Naive thymus-derived CD8-positive, alpha-beta T cell (primary cell): ENCODE measurements around the gene PASD1. TPM values are rescaled to one million over a fixed set of nuclear protein-coding genes. Genes with fewer than 3 reads are reported as not detected.
"Not testable (repeated sequence)": the region's sequence is repeated elsewhere in the genome, so short reads cannot be mapped to it uniquely, and the experiment has no call there.

Source experiments
- ATAC-seq, 2 donors: fragments of 150-1000 bp; cut with Tn5 transposase in 1 of 2; sonication (Bioruptor Pico), chemical (Tn5 transposase) in 1 of 2; 1 replicate in 1 of 2; 2 replicates in 1 of 2; pipeline ENCODE4 v1.10.0; 2021; ENCODE audit warnings: mild to moderate bottlenecking in 2 of 2, moderate library complexity in 2 of 2
- POLR2A ChIA-PET: fragments of 350-600 bp; sonication (Branson Sonifier 250); formaldehyde crosslinking; loops from one replicate; lab custom pipeline; 2021; ENCODE audit warnings: antibody characterized with exemption; lab: Charles Lee
- DNase-seq, 10 donors: peaks; one replicate each; pipeline versions ENCODE4 v3.0.0 to v3.0.0-alpha.2; 2020 to 2022
- H3K27ac Mint-ChIP-seq, 10 donors: one replicate each; pipeline ENCODE4 v1.8.0; 2020 to 2022; ENCODE audit warnings: mild to moderate bottlenecking in 10 of 10, mixed read lengths in 10 of 10, moderate library complexity in 4 of 10, inconsistent platforms in 1 of 10
- H3K27me3 Mint-ChIP-seq, 5 donors: one replicate each; pipeline ENCODE4 v1.8.0; 2021 to 2022; ENCODE audit warnings: mixed read lengths in 5 of 5
- H3K36me3 Mint-ChIP-seq, 3 donors: one replicate each; pipeline ENCODE4 v1.8.0; 2020 to 2022; ENCODE audit warnings: mixed read lengths in 3 of 3, mild to moderate bottlenecking in 2 of 3, inconsistent platforms in 1 of 3
- H3K4me1 Mint-ChIP-seq, 4 donors: one replicate each; pipeline ENCODE4 v1.8.0; 2021 to 2022; ENCODE audit warnings: mixed read lengths in 4 of 4
- H3K4me3 Mint-ChIP-seq, 10 donors: one replicate each; pipeline ENCODE4 v1.8.0; 2020 to 2022; ENCODE audit warnings: mild to moderate bottlenecking in 10 of 10, mixed read lengths in 10 of 10, moderate library complexity in 6 of 10, inconsistent platforms in 1 of 10
- H3K9me3 Mint-ChIP-seq, 9 donors: one replicate each; pipeline ENCODE4 v1.8.0; 2020 to 2022; ENCODE audit warnings: mixed read lengths in 9 of 9, mild to moderate bottlenecking in 3 of 9, inconsistent platforms in 1 of 9, moderate library complexity in 1 of 9
- polyA plus RNA-seq, 3 donors: library from polyadenylated mRNA; unstranded; fragments of 300-500 nt; fragmentation: Illumina TruSeq; gene quantifications; one replicate each; pipeline ENCODE4 v1.2.3, GENCODE V29; 2021
- total RNA-seq, 8 experiments: library from RNA in 2 of 8; stranded (reverse) in 2 of 8; gene quantifications; one replicate each; pipeline ENCODE4 v1.2.3 and lab custom pipeline; 2021 to 2026

PASD1 gene
- total RNA-seq (not detected), polyA plus RNA-seq (not detected), total RNA-seq (lab: John Stamatoyannopoulos, UW) (0 reads per million in 6 experiments)

DNA sequence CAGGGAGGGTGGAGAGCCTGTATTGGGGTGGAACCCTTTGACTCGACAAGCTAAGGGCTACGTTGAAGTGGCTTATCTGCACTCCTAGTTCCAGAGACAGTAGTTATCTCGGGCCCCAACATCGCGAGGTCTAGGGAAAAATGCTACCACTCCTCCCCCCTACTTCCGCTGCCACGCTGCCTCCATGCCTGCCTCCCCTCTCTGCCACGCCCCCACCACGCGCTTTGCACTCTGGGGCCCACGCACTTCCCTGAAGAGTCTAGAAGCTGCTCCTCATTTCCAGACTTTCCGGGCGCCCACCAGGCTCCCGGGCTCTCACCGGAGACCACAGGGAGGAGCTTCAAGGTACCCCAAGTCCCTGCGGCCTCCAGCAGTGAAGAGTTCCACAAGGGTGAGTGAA is at the start of gene PASD1:
TSS of gene PASD1 (plus strand) at position 227 of the 400 bp plus-strand sequence. CDS start 37,879 bp downstream, outside the sequence.
- Mint-ChIP-seq H3K27me3 (peaks cover 0 to 4% (median 0%) of the 10 kb centered on the region in 5 donors), H3K4me3 (no peak within 1 kb of the TSS), H3K27ac (no peak within 1 kb of the TSS), H3K4me1 (no peaks in the 10 kb centered on the region), H3K36me3 (no peaks in the 10 kb centered on the region), H3K9me3 (peaks cover 0 to 3% (median 0%) of the 10 kb centered on the region in 9 donors)
- ATAC-seq (no peak), DNase-seq (no peak)
- POLR2A ChIA-PET = no interaction called here

GRCh38 chrX:151515237-151515636 is 48.2 kb upstream of the PASD1 start:
- Mint-ChIP-seq H3K36me3 (no peaks in the 10 kb centered on the region), H3K27me3 (peaks cover 0 to 15% (median 8%) of the 10 kb centered on the region in 5 donors), H3K4me1 (no peaks in the 10 kb centered on the region), H3K4me3 (no peak overlapping the region), H3K9me3 (peaks cover 0 to 4% (median 0%) of the 10 kb centered on the region in 9 donors), H3K27ac (no peak overlapping the region)
- no peak for ATAC-seq
- POLR2A ChIA-PET = no interaction called here
- no peak for DNase-seq

GRCh38 chrX:151516538-151517187 is 46.8 kb upstream of the PASD1 start:
- DNase-seq = no peak
- H3K36me3 Mint-ChIP-seq = no peaks in the 10 kb centered on the region
- ATAC-seq = no peak
- peaks cover 0 to 13% (median 5%) of the 10 kb centered on the region in 5 donors for H3K27me3 Mint-ChIP-seq
- POLR2A ChIA-PET = no interaction called here
- H3K4me1 Mint-ChIP-seq = no peaks in the 10 kb centered on the region
- no peak overlapping the region for H3K4me3 Mint-ChIP-seq
- H3K9me3 Mint-ChIP-seq = peaks cover 0 to 4% (median 0%) of the 10 kb centered on the region in 9 donors
- no peak overlapping the region for H3K27ac Mint-ChIP-seq

DNA sequence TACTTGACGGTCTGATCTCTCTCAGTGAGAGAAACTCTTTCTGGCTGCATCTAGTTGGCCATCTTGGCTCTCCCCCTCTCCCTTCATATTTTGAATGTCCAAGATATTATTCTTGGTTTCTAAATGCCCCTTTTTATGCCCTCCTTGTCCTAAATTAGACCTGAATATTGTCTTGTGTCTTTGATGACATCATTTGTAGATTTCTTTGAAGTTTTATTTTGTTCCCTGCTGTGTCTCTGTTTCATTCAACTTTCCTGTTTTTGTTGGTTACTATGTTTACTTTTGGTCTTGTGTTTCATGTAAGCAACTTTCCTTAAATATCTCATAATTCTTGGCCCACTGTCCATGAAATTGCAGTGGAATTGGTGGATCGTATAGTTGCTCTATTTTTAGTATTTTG is 46.1 kb upstream of the PASD1 start:
- Mint-ChIP-seq H3K9me3 (peaks cover 0 to 4% (median 0%) of the 10 kb centered on the region in 9 donors), H3K4me1 (no peaks in the 10 kb centered on the region), H3K27ac (no peak overlapping the region), H3K4me3 (no peak overlapping the region), H3K27me3 (peaks cover 0 to 13% (median 7%) of the 10 kb centered on the region in 5 donors), H3K36me3 (no peaks in the 10 kb centered on the region)
- POLR2A ChIA-PET = no interaction called here
- ATAC-seq (no peak), DNase-seq (no peak)

GRCh38 chrX:151523351-151523750 is 40.1 kb upstream of the PASD1 start:
- ATAC-seq (no peak), DNase-seq (no peak)
- Mint-ChIP-seq H3K27ac (no peak overlapping the region), H3K4me1 (no peaks in the 10 kb centered on the region), H3K27me3 (peaks cover 0 to 7% (median 2%) of the 10 kb centered on the region in 5 donors), H3K36me3 (no peaks in the 10 kb centered on the region), H3K4me3 (no peak overlapping the region), H3K9me3 (no peaks in the 10 kb centered on the region)
- POLR2A ChIA-PET = no interaction called here

GRCh38 chrX:151536571-151536970 is 26.9 kb upstream of the PASD1 start:
- ATAC-seq (no peak), DNase-seq (no peak)
- H3K27me3 Mint-ChIP-seq = peaks cover 0 to 16% (median 6%) of the 10 kb centered on the region in 5 donors
- H3K4me3 Mint-ChIP-seq = no peak overlapping the region
- H3K4me1 Mint-ChIP-seq = no peaks in the 10 kb centered on the region
- H3K36me3 Mint-ChIP-seq = no peaks in the 10 kb centered on the region
- H3K9me3 Mint-ChIP-seq = no peaks in the 10 kb centered on the region
- no peak overlapping the region for H3K27ac Mint-ChIP-seq
- POLR2A ChIA-PET = no interaction called here

DNA sequence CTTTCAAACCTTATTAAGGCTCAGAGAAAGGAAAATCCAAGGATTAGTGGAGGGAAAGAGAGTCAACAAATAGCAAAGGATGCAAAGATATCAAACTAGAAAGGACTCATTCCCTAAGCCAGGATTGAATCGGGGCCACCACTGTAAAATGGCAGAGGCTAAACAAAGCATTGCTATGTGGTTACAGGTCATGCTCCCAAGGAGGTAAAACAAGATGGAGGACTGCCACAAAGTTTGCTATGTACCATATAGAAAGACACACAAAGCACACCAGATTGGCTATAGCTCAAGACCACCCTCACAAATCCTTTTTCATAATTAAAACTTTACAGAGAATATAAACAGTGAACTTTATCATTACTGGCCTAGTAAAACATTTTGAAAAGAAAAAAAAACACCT is 25.9 kb upstream of the PASD1 start:
- DNase-seq (no peak), ATAC-seq (no peak)
- peaks cover 0 to 16% (median 6%) of the 10 kb centered on the region in 5 donors for H3K27me3 Mint-ChIP-seq
- no peak overlapping the region for H3K4me3 Mint-ChIP-seq
- POLR2A ChIA-PET = no interaction called here
- no peaks in the 10 kb centered on the region for H3K36me3 Mint-ChIP-seq
- H3K27ac Mint-ChIP-seq = no peak overlapping the region
- H3K4me1 Mint-ChIP-seq = no peaks in the 10 kb centered on the region
- no peaks in the 10 kb centered on the region for H3K9me3 Mint-ChIP-seq

DNA sequence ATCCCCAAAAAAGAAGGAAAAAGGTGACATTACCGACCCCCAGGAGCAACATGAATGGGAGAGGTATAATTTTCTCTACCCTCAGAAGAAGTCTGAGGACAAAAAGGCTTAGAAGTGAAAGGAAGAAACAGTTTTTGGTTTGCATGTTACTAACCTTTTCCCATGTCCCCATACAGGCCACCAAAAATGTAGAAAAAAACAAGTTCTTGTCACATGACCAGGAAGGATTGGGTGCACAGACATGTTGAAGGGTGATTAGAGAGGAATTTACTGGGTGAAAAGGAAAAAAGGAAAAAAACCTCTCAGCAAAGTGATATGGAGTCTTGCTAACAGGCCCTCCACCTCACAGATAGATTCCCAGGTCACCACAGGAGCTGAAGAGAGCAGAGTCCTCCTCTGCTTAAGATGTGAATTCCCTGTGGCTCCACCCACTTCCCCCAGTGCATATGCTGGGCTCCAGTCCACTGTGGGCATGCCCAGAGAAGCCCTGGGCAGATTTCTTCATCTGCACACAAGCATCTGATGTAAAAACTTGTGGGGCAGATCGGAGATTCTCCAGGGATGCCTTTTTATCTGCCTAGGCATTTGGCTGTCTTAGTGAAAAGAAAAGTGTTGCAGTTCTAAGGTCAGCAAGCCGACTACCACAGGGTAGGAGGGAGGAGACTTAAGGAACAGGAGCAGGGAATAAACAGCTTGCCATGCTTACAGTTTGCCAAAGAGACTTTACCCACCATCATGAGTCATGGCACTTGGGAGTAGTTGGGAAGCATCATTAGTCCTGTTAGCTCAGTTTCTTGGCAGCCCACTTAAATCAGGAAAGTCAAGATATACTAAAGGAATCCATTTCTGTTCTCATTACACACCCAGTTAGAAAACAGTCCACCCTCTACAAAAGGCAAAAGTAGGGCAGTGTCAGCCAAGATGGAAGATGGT is 25.0 kb upstream of the PASD1 start:
- H3K27ac Mint-ChIP-seq = peak overlapping the region in 1 of 10 donors; percentile 4
- no peaks in the 10 kb centered on the region for H3K36me3 Mint-ChIP-seq
- DNase-seq (no peak), ATAC-seq (no peak)
- POLR2A ChIA-PET = no interaction called here
- no peaks in the 10 kb centered on the region for H3K9me3 Mint-ChIP-seq
- no peak overlapping the region for H3K4me3 Mint-ChIP-seq
- no peaks in the 10 kb centered on the region for H3K4me1 Mint-ChIP-seq
- H3K27me3 Mint-ChIP-seq = peaks cover 0 to 8% (median under 1%) of the 10 kb centered on the region in 5 donors

DNA sequence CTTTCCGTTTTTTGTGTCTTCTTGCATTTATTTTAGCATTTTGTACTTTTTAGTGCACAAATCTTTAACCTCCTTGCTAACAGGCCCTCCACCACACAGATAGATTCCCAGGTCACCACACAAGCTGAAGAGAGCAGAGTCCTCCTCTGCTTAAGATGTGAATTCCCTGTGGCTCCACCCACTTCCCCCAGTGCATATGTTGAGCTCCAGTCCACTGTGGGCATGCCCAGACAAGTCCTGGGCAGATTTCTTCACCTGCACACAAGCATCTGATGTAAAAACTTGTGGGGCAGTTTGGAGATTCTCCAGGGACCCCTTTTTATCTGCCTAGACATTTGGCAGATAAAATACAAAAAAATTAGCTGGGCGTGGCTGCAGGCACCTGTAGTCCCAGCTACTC is 19.8 kb upstream of the PASD1 start:
- Mint-ChIP-seq H3K36me3 (no peaks in the 10 kb centered on the region), H3K27me3 (peaks cover 0 to 9% (median 2%) of the 10 kb centered on the region in 5 donors), H3K27ac (no peak overlapping the region), H3K4me1 (no peaks in the 10 kb centered on the region), H3K4me3 (no peak overlapping the region), H3K9me3 (no peaks in the 10 kb centered on the region)
- POLR2A ChIA-PET = no interaction called here
- DNase-seq = no peak
- no peak for ATAC-seq

GRCh38 chrX:151546226-151546625 is 17.2 kb upstream of the PASD1 start:
- H3K4me3 Mint-ChIP-seq, DNase-seq, POLR2A ChIA-PET: not testable (repeated sequence)

DNA sequence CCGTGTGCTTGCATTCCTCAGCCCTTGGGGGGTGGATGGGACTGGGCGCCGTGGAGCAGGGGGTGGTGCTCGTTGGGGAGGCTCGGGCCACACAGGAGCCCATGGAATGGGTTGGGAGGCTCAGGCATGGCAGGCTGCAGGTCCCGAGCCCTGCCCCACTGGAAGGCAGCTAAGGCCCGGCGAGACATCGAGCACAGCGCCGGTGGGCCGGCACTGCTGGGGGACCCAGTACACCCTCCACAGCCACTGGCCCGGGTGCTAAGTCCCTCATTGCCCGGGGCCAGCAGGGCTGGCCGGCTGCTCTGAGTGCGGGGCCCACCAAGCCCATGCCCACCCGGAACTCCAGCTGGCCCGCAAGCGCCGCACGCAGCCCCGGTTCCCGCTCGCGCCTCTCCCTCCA is 12.3 kb upstream of the PASD1 start:
- H3K4me1 Mint-ChIP-seq, POLR2A ChIA-PET: not testable (repeated sequence)

More at GRCh38 chrX:151546226-151546625, 17.2 kb upstream of the PASD1 start:
- H3K27ac Mint-ChIP-seq, H3K36me3 Mint-ChIP-seq, ATAC-seq, H3K4me1 Mint-ChIP-seq, H3K9me3 Mint-ChIP-seq: not testable (repeated sequence)
- peaks cover 0 to 12% (median 2%) of the 10 kb centered on the region in 5 donors for H3K27me3 Mint-ChIP-seq

DNA sequence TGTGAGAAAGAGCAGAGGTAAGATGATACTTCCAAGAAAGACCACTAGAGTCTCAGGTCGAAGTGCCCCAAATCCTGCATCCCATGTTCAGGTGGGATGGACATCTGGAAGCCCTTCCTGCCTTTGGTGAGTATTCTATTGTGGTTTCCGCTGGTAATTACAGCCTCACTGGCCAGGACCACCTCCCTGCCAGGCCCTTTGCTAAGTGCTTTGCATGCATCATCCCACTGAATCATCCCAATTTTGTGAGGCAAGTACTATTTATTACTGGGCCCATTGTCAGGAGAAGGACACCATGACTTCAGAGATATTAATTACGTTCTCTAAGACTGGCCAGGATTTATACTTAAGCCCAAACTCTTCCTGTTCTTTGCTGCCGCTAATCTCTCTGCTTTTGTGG is 10.7 kb upstream of the PASD1 start:
- Mint-ChIP-seq H3K4me1 (no peaks in the 10 kb centered on the region), H3K9me3 (no peaks in the 10 kb centered on the region), H3K4me3 (no peak overlapping the region), H3K36me3 (no peaks in the 10 kb centered on the region), H3K27me3 (peaks cover 0 to 3% (median 0%) of the 10 kb centered on the region in 5 donors), H3K27ac (no peak overlapping the region)
- POLR2A ChIA-PET = no interaction called here
- no peak for ATAC-seq
- DNase-seq = no peak

More for the DNA sequence above, 12.3 kb upstream of the PASD1 start:
- H3K27ac Mint-ChIP-seq, ATAC-seq, H3K9me3 Mint-ChIP-seq, H3K4me3 Mint-ChIP-seq, H3K27me3 Mint-ChIP-seq, H3K36me3 Mint-ChIP-seq, DNase-seq: not testable (repeated sequence)

DNA sequence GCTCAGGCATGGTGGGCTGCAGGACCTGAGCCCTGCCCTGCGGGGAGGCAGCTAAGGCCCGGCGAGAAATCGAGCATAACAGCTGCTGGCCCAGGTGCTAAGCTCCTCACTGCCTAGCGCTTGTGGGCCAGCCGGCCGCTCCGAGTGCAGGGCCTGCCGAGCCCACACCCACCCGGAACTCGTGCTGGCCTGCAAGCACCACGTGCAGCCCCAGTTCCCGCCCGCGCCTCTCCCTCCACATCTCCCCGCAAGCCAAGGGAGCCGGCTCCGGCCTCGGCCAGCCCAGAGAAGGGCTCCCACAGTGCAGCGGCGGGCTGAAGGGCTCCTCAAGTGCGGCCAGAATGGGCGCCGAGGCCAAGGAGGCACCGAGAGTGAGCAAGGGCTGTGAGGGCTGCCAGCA is 8.2 kb upstream of the PASD1 start:
- DNase-seq, H3K27ac Mint-ChIP-seq, H3K4me1 Mint-ChIP-seq, H3K36me3 Mint-ChIP-seq, H3K9me3 Mint-ChIP-seq, H3K4me3 Mint-ChIP-seq, ATAC-seq, POLR2A ChIA-PET, H3K27me3 Mint-ChIP-seq: not testable (repeated sequence)
